HepG2 (cell line): ENCODE results near the gene PPRC1. TPM values are rescaled to one million over a fixed set of nuclear protein-coding genes. Genes with fewer than 3 reads are reported as not detected.

Source experiments
- ARHGAP35 ChIP-seq: sonication (generic); formaldehyde crosslinking; IDR thresholded peaks from 2 replicates; pipeline ENCODE4 v1.9.0; 2022; ENCODE audit warnings: mild to moderate bottlenecking, inconsistent platforms, moderate library complexity, missing genetic modification reagents, borderline replicate concordance
- ARNT2 ChIP-seq: sonication (generic); formaldehyde crosslinking; IDR thresholded peaks from 2 replicates; pipeline ENCODE4 v1.8.0; 2022; ENCODE audit warnings: mild to moderate bottlenecking, low read depth, missing genetic modification reagents, moderate library complexity
- CAMTA2 ChIP-seq: sonication (generic); formaldehyde crosslinking; IDR thresholded peaks from 2 replicates; pipeline ENCODE4 v1.4.0; 2020; ENCODE audit warnings: mild to moderate bottlenecking, missing genetic modification reagents, borderline replicate concordance
- DMAP1 ChIP-seq: IDR thresholded peaks from 2 replicates; pipeline ENCODE4 v1.6.1; 2016
- ELF1 ChIP-seq: sonication (generic); formaldehyde crosslinking; IDR thresholded peaks from 2 replicates; pipeline ENCODE4 v1.4.0; 2020; ENCODE audit warnings: missing genetic modification reagents
- GABPB1 ChIP-seq: IDR thresholded peaks from 2 replicates; pipeline ENCODE4 v1.6.1; 2016; ENCODE audit warnings: mild to moderate bottlenecking, missing genetic modification reagents, moderate library complexity, missing compliant biosample characterization
- GATA4 ChIP-seq: sonication (generic); IDR thresholded peaks from 2 replicates; pipeline ENCODE4 v1.6.1; 2016; ENCODE audit warnings: antibody characterized with exemption, low read depth, borderline replicate concordance
- KDM2A ChIP-seq: sonication (generic); formaldehyde crosslinking; IDR thresholded peaks from 2 replicates; pipeline ENCODE4 v1.4.0; 2020; ENCODE audit warnings: low read depth, missing genetic modification reagents, borderline replicate concordance
- KMT2A ChIP-seq: sonication (generic); formaldehyde crosslinking; IDR thresholded peaks from 2 replicates; pipeline ENCODE4 v1.4.0; 2020; ENCODE audit warnings: missing genetic modification reagents
- NBN ChIP-seq: fragments of 450-650 bp; conservative IDR thresholded peaks from 2 replicates; pipeline ENCODE4 v1.6.1; 2017
- NONO ChIP-seq, 2 experiments: fragments of 450-650 bp in 1 of 2; sonication (generic) in 1 of 2; formaldehyde crosslinking in 1 of 2; IDR thresholded peaks in 1 of 2; conservative IDR thresholded peaks in 1 of 2; 2 replicates each; pipeline versions ENCODE4 v1.6.1 to v1.8.0; 2017 to 2022; ENCODE audit warnings: mild to moderate bottlenecking in 1 of 2, missing genetic modification reagents in 1 of 2, moderate library complexity in 1 of 2
- PRPF4 ChIP-seq: fragments of 200-400 bp; formaldehyde crosslinking; IDR thresholded peaks from 2 replicates; pipeline ENCODE4 v1.6.1; 2016; ENCODE audit warnings: low read length, low read depth; ENCODE audit not compliant: poor library complexity, severe bottlenecking
- SMC3 ChIP-seq: IDR thresholded peaks from 2 replicates; pipeline ENCODE4 v1.6.1; 2011; ENCODE audit warnings: low read length, improper control_type of control experiment
- SRSF9 ChIP-seq: fragments of 200-400 bp; formaldehyde crosslinking; IDR thresholded peaks from 2 replicates; pipeline ENCODE4 v1.6.1; 2018; ENCODE audit warnings: borderline replicate concordance, mild to moderate bottlenecking, low read depth, low read length; ENCODE audit not compliant: insufficient read depth, poor library complexity, severe bottlenecking
- TGIF2 ChIP-seq: IDR thresholded peaks from 2 replicates; pipeline ENCODE4 v1.6.1; 2016; ENCODE audit warnings: control low read depth, missing compliant biosample characterization
- THYN1 ChIP-seq: sonication (generic); formaldehyde crosslinking; IDR thresholded peaks from 2 replicates; pipeline ENCODE4 v1.8.1; 2023; ENCODE audit warnings: low read depth, mild to moderate bottlenecking, moderate library complexity, missing genetic modification reagents, borderline replicate concordance
- ZFX ChIP-seq: sonication (generic); formaldehyde crosslinking; IDR thresholded peaks from 2 replicates; pipeline ENCODE4 v1.4.0; 2020; ENCODE audit warnings: mild to moderate bottlenecking, low read depth, missing genetic modification reagents, moderate library complexity
- ZNF124 ChIP-seq: sonication (generic); formaldehyde crosslinking; IDR thresholded peaks from 2 replicates; pipeline ENCODE4 v1.4.0; 2020; ENCODE audit warnings: missing genetic modification reagents
- ZNF17 ChIP-seq: sonication (generic); formaldehyde crosslinking; IDR thresholded peaks from 2 replicates; pipeline ENCODE4 v1.5.0; 2020; ENCODE audit warnings: mild to moderate bottlenecking, missing genetic modification reagents
- ZNF484 ChIP-seq: sonication (generic); formaldehyde crosslinking; IDR thresholded peaks from 2 replicates; pipeline ENCODE4 v1.5.1; 2020; ENCODE audit warnings: mild to moderate bottlenecking, low read depth, missing genetic modification reagents, borderline replicate concordance
- ZNF563 ChIP-seq: sonication (generic); formaldehyde crosslinking; IDR thresholded peaks from 2 replicates; pipeline ENCODE4 v1.8.0; 2022; ENCODE audit warnings: mild to moderate bottlenecking, moderate library complexity, missing genetic modification reagents
- ZNF878 ChIP-seq: sonication (generic); formaldehyde crosslinking; IDR thresholded peaks from 2 replicates; pipeline ENCODE4 v1.8.1; 2023; ENCODE audit warnings: mild to moderate bottlenecking, missing genetic modification reagents, moderate library complexity
- ZSCAN21 ChIP-seq: sonication (generic); formaldehyde crosslinking; IDR thresholded peaks from 2 replicates; pipeline ENCODE4 v1.8.0; 2022; ENCODE audit warnings: mild to moderate bottlenecking, missing genetic modification reagents, moderate library complexity, borderline replicate concordance
- polyA plus RNA-seq, 8 experiments: library from polyadenylated mRNA; depleted of rRNA in 3 of 8; stranded (reverse) in 7 of 8; unstranded in 1 of 8; fragments of >200 nt; fragmentation: Illumina TruSeq in 4 of 8; extraction: Trizol in 4 of 8; gene quantifications; 2 replicates each; pipeline versions ENCODE4 v1.2.1 to v1.2.3, GENCODE V29; 2011 to 2016; ENCODE audit warnings: low read depth in 4 of 8, missing spikeins in 1 of 8, mixed read lengths in 1 of 8; ENCODE audit not compliant: insufficient read depth in 1 of 8
- total RNA-seq, 5 experiments: library from RNA; depleted of rRNA; stranded (reverse); fragments of >200 nt; fragmentation: Illumina TruSeq; extraction: Trizol; gene quantifications; 2 replicates each; pipeline ENCODE4 v1.2.3, GENCODE V29; 2016; ENCODE audit warnings: low read depth in 1 of 5
- TF ChIP-seq, protein P1 (sequence below): sonication (generic); formaldehyde crosslinking; IDR thresholded peaks from 2 replicates; pipeline ENCODE4 v1.5.0; 2020; ENCODE audit warnings: mild to moderate bottlenecking, missing genetic modification reagents
- TF ChIP-seq, protein P2 (sequence below): sonication (generic); formaldehyde crosslinking; IDR thresholded peaks from 2 replicates; pipeline ENCODE4 v1.8.0; 2023; ENCODE audit warnings: mild to moderate bottlenecking, missing genetic modification reagents

The PPRC1 gene
- total and polyA plus RNA-seq, 2 of the 13 experiments (the other 11 are each of a cell fraction or from before 2014, with no cell fraction given) = 18.7 to 24.2 TPM

DNA sequence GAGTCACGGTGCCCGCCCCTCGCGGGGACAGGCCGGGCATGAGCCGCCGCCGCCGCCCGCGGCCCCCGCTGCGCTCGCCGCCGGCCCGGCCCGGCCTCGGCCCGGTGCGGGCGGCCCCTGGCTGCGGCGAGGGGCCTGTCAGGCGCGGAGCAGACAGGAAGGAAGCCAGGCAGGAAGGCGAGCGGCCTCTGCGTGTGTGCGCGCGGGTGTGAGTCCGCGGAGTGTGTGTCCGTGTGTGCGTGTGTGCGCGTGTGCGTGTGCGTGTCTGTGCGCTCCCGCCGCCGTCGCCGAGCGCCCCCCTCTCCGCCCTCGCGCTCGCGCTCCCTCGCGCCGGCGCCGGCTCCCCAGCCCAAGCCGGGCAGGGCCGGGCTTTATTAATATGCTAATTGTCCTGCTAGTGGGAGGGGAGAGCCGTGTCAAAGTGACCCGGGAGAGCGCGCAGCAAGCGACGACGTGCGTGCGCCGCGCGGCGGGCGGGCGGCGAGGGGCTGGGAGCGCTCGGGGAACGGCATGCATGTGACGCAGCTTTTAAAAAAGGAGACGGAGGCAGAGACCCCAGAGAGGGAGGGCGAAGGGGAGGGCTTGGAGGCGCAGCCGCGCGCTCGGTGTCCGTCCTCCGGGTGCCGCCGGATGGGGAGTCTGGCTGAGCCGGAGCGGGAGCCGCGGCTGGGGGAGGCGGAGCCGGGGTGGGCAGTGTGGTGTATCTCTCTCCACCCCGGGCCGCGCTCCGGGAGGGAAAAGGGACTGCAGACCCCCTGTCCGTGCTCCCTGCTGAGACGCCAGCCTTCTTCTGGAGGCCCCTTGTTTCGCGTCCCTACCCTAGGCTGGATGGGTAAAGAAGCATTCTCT, 12.5 kb upstream of the PPRC1 start, which contains the start of gene LDB1 (continued):
- TF ChIP-seq SRSF9 (no peak), ARNT2 (CRISPR knock-in tag) (peak; percentile 55; the same call in 1 of the 2 replicates), NONO (IDR thresholded peaks at IDR 0.05) (no peak), NONO (CRISPR knock-in tag; conservative IDR thresholded peaks at IDR 0.05) (no peak), CAMTA2 (CRISPR knock-in tag) (no peak), ZNF17 (CRISPR knock-in tag) (no peak), ZNF124 (CRISPR knock-in tag) (no peak), KDM2A (CRISPR knock-in tag) (peak; percentile 73; the same call in 1 of the 2 replicates), THYN1 (no peak), KMT2A (0 out of 2 replicates have a peak, but pooled peaks have one; percentile 14), ARHGAP35 (CRISPR knock-in tag) (no peak), ZNF563 (CRISPR knock-in tag) (peak; percentile 83; the same call in 1 of the 2 replicates), ELF1 (CRISPR knock-in tag) (no peak), PRPF4 (no peak), TGIF2 (peak; percentile 65; the same call in 1 of the 2 replicates), SMC3 (no peak), ZSCAN21 (CRISPR knock-in tag) (peak; percentile 81), ZFX (CRISPR knock-in tag) (peak; percentile 74), ZNF878 (CRISPR knock-in tag) (no peak), DMAP1 (0 out of 2 replicates have a peak, but pooled peaks have one; percentile 18), ZNF484 (CRISPR knock-in tag) (no peak), NBN (no peak), GATA4 (no peak), GABPB1 (peak; percentile 55; the same call in 1 of the 2 replicates)
- TF ChIP-seq, protein P1, sequence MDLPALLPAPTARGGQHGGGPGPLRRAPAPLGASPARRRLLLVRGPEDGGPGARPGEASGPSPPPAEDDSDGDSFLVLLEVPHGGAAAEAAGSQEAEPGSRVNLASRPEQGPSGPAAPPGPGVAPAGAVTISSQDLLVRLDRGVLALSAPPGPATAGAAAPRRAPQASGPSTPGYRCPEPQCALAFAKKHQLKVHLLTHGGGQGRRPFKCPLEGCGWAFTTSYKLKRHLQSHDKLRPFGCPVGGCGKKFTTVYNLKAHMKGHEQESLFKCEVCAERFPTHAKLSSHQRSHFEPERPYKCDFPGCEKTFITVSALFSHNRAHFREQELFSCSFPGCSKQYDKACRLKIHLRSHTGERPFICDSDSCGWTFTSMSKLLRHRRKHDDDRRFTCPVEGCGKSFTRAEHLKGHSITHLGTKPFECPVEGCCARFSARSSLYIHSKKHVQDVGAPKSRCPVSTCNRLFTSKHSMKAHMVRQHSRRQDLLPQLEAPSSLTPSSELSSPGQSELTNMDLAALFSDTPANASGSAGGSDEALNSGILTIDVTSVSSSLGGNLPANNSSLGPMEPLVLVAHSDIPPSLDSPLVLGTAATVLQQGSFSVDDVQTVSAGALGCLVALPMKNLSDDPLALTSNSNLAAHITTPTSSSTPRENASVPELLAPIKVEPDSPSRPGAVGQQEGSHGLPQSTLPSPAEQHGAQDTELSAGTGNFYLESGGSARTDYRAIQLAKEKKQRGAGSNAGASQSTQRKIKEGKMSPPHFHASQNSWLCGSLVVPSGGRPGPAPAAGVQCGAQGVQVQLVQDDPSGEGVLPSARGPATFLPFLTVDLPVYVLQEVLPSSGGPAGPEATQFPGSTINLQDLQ = no peak
- TF ChIP-seq, protein P2, sequence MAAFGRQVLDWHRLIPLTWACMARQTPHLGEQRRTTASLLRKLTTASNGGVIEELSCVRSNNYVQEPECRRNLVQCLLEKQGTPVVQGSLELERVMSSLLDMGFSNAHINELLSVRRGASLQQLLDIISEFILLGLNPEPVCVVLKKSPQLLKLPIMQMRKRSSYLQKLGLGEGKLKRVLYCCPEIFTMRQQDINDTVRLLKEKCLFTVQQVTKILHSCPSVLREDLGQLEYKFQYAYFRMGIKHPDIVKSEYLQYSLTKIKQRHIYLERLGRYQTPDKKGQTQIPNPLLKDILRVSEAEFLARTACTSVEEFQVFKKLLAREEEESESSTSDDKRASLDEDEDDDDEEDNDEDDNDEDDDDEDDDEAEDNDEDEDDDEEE (CRISPR knock-in tag) = no peak; the same call in 1 of the 2 replicates
